CD4-positive, alpha-beta T cell treated with Interleukin-10 for 1 hour (primary cell): Measurements from ENCODE around the gene ADPRHL1.

ENCODE experiments used
- DNase-seq: peaks from one replicate; pipeline ENCODE4 v3.0.0-alpha.2; 2020

ADPRHL1 gene

DNA sequence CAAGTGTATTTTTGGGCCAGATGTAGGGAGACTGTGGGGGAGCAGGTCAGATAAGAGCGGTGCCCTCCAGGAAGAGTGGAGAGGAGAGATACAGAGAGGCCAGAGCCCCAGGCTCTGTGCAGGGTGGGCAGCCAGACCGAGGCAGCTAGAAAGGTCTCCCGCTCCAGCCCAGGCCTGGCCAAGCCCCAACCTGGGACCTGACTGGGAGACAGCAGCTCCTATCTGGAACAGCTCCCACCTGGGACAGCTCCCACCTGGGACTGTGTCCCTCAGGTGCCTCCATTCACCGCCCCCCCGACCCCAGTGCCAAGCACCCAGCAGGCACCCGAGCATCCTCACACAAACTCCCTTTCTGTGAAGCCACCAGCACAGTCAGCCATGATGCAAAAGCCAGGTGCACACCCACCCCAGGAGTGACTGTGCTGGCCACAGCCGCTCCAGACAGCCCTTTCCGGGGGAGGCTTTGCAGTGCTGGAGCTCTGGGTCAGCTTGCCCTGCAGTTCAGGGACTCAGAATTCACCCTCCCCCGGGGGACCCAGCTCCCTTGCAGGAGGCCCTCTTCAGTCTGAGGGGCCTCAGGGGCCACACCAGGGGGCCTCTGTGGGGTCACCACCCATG, 87.2 kb downstream of the ADPRHL1 start:
- no peak for DNase-seq

DNA sequence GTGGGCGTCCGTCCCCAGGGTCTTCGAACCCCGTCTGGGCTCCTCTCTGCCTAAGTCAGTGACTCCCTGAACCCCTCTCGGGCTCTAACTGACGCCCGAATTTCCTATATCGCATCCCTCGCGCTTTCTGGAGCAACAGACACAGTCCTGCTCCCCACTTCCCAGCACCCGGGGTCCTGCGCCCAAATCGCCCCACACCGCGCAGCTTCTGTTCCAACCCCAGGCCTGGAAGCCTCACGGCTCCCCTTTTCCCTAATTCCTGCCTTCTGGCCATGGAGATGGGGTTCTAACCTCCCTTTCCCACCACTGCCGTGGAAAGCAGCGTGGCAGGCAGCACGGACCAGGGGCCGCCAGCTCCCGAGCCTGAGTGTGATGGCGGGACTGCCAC, 87.7 kb downstream of the ADPRHL1 start:
- DNase-seq: no peak

DNA sequence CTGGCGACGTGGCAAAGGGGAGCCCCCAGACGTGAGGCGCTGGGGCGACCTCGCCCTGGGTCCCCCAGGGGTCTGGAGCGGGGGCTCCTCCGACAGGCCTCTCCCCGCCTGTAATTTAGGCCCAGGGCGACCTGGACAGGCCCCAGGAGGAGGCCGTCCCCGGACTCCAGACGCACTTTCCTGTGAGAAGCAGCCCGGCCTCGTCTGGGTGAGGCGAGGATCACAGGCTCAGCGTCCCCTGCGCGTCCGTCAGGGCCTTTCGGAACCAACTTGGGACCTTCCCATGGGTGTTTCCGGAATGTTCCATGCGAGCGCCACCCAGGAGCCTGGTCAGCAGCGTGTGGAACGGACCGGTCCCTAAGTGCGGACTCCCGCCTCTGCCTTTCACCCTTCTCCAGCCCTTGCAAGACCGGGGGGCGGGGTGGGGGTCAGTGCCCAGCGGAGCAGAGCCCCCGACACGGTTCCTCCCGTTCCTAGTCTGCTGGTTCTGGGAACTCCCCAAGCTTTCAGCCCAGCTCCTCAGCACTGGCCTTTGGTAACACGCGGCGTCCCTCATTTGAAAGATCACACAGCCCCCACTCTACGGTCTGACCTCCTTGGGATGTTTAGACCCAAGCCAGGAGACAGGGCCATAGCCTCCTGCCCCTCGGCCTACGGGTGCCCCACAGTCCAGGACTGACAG, 88.2 kb downstream of the ADPRHL1 start:
- DNase-seq: no peak

DNA sequence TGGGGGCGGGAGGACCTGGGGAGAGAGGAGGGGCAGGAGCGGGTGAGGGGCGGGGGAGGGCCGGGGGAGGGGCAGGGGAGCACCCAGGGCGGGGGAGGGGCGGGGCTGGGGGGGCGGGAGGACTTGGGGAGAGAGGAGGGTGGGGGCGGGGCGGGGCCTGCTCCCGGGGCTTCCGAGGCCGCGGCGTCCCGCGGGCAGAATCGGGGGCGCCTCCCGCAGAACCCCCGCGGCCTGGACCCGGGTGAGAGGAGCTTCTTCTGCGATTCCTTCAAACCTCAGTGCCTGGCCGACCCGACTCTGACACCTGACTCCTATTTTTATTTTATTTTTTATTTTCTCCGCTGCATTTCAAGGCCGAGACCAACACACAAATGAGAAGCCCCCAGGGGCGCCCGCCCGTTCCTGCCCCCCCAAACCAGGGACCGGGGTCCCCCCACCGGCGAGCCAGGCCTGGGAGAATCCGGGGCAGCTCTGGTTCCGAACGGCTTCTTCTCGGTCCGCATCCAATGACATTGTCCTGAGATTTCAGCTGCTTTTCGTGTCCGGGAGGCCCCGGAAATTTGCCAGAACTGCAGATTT, 88.9 kb downstream of the ADPRHL1 start:
- DNase-seq: no peak

DNA sequence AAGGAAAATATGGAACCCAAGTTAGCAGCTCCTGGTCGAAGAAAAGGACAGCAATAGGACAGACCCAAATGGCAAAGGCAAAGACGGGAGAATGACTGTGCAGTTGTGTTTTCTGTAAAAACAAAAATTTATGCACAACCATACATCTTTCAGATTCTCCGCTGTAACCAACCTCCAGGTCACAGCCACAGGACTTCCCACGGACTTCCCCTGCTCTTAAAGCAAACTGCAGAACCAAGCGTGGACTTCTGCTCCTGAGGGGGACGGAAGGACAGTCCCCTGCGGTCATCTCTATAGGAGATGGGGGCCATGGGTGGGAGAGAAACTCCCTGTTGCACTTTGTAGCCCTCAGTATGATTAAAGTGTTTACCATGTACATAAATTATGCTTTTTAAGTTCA, 91.9 kb downstream of the ADPRHL1 start:
- no peak for DNase-seq

DNA sequence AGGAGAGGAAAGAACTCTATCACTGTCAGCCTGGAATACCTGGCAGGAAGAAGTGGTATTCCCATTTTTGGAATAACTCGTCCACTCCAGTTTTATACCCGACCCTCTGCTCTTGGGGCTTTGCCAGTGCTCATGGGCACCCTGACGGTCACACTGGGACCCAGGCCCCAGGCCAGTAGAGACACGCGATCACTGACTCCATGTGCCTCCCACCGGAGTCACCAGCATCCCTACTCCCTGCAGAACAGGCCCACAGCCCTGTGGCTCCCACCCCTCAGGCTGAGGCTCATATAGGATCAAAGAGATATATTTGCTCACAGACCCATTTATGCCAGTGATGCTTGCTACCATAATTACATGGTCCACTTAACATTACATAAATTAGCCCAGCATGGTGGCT, 92.8 kb downstream of the ADPRHL1 start:
- DNase-seq: no peak

DNA sequence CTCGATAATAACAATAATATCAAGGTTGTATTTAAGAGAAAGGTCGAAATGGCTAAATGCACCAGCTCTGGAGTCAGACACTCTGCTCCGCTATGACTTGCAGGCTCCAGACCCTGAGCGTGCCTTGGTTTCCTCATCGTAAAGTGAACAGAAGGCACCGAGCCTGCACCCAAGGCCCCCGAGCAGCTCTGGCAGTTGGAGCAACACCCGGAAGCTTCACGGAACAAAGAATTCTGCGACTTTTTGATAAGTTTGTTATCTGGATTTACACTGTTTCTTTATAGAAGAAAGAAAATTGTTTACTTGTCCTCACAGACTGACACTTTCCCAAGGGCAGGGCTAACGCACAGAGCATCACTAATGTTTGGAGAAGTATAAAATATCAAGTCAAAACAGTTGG, 93.7 kb downstream of the ADPRHL1 start:
- DNase-seq: no peak

DNA sequence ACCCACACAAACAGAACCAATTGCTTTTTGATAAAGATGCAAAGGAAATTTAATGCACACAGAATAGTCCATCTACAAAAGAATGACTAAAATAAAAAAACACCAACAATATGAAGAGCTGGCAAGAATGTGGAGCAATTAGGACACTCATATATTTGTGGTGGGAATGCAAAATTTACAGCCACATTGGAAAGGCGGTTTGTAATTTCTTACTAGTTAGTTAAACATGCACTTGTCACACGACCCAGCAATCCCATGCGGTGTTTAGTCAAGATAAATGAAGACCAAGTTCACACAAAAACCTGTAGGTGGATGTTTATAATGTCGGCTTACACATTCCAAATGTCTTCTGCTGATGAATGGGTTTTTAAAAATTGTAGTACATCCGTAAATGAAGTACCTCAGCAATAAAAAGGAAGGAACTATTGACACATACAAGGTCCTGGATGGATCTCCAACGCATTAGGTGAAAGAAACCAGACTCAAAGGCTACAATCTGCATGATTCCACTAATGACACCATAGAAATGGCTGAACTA, 94.6 kb downstream of the ADPRHL1 start:
- DNase-seq: no peak

DNA sequence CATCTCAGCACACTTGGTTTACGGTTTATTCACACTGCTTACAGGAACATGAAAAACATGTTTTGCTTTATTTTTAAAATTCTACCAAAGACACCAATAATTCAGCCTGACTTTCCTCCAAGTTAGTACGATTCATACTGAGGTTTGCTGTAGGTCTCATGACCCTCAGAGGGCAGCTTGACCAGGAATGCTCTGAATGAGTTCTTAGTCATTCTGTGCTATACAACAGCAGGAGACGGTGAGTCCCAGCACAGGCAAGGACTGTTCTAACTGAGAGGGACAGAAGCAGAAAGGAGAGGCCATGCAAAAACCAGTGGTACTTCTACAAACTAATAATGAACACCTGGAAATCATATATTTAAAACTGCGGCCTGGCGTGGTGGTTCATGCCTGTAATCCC, 95.8 kb downstream of the ADPRHL1 start:
- DNase-seq: no peak

DNA sequence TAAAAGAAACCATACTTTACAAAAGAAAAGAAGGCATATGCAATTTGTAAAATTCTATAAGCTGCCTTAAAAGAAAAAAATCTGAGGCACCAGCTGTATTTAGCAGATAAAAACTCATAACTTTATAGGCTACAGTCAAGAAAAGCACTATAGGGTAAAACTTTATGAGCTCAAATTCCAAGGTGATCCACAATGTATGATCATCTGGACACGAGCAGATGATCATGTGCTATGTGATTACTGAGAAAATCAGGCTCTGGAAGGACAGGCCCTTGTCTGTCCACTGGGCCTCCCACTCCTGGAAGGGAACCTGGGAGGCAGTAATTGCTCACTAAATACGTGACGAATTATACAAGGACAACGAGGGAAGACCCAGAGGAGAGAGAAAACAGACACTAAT, 96.7 kb downstream of the ADPRHL1 start:
- no peak for DNase-seq

DNA sequence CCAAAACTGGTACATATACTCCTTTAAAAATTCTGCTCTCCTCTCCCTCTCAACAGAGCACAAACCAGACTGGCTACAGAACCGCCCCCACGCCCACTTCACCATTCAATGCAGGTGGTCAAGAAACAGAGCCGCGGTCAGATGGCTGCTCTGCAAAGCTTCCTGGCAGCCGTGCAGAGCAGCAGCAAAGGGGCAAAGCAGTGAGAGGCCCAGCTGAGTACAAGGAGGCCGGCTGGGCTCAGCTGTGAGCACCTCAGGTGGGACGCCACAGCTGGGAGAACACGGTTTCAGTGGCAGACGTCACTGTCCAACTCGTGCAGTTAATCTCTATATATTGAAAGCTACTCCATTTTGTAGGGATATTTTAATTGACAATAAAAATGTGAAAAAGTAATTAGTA, 97.7 kb downstream of the ADPRHL1 start:
- DNase-seq: no peak

DNA sequence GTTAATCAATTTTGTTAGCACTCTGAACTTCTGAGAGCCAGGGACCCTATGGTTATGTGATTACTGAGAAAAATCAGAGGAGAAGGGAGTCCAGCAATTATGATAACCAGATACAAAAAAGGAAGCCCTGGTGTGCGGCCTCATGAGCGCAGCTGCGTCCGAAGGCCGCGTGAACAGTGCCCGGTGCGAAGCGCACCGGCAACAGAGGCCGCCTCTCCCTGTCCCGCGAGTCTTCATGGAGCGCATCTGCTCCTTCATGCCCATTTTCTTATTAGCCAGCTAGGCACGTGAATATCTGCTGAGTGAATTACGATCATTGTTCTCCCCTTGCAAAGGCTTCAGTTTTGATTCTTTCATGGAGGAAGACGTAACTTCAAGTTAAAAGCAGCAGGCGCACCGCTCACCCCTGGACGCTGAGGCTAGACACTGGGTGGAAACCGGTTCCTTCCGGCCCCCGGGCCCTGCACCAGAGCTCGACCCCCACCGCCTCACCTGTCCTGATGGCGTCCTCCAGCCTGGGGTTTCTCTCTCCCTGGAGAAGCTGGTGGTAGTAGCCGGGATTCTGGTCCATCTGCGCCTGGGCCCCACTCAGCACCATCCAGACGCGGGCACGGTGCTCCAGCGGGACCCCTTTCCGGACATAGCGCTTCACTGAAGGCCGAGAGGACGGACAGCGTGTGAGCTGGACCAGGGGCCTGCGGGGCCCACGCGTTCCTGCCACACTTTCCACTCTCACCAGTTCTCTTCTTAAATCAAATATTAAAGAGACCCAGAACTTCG, 98.3 kb downstream of the ADPRHL1 start:
- no peak for DNase-seq

DNA sequence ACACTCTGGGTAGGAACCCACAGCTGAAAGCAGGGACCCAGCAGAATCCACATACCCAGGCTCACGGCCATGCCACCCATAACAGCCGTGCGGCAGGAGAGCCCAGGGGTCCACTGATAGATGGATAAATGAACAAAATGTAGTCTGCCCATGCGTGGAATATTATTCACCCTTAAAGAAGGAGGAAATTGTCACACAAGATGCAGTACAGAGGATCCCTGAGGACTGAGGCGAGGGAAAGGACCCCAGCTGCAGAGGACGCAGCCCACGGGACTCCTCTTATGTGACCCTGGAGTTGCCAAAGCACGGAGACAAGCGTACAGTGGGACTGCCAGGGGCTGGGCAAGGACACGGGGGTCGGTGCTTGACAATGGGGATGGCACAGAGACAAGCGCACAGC, 100.0 kb downstream of the ADPRHL1 start:
- no peak for DNase-seq

DNA sequence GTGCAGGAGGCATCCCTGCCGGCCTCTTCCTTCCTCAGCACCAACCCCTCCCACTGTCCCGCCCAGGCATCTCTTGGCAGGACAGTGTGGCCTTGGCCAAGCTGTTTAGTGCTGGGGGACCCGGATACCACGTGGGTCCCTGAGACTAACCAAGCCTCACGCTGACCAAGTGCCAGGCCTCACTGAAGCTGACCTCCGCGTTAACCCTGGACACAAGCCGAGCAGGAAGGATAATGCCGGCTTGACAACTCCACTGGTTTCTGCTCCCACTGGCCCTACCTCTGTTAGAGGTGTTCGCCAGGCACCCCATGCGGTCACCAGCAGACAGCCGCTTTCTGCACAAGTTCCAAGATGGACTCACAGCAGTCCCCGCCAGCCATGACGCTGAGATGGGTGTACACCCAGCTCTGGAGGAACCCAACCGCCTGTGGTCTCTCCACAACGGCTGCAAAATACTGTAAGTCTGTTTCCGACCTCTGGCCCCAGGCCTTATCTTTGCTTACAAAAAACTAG, 101.7 kb downstream of the ADPRHL1 start:
- DNase-seq: no peak

DNA sequence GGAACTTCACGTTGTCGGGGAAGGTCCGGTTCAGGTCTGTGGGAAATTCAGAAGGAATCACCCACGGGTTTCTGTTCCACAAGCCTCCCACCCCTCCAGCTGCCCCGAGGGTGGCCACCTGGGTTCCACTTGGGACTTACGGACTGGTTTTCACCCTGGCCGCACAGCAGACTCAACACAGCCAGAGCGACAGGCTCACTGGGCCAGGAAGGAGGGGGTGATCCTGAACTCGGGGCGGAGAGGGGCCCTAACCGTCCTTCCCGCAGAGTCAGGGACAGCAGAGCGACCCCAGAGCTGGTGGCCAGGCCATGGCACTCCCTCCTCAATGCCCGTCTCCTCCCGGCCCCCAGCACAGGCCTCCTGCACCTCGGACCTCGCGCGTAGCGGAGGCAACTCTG, 102.4 kb downstream of the ADPRHL1 start:
- DNase-seq: no peak

DNA sequence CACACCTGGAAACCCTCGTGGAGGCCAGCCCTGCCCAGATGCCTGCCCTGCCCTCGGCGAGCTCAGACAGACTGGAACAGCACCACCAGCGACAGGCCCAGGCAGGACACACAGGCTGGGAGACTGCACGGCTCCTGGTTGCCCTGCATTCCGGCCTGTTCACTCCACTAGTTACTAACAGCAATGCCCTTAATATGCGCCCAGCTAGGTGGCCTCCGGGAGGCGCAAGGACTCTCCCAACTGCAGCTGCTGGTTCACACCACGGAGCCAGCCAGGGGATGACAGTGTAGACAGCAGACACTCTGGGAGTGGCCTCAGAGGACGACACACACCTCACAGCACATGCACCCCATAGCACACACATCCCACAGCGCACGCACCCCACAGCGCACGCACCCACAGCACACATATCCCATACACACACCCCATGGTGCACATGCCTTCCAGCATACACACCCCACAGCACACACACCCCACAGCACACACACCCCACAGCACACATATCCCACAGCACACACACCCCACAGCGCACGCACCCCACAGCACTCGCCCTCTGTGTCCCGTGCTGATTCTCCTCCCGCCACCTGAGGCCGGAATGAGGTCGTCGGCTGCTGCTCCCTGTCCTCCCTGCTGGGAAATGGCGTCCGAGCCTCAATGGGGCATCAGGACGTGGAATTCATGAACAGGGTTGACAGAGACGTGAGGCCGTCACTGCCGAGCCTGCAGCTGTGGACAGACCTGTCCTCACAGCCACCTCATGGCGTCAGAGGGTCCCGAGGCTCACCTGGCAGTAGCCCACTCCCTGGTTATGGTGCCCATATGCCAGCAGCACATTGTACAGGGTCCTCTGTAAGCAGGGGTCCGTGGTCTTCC, 103.0 kb downstream of the ADPRHL1 start:
- DNase-seq: no peak
